GM12874 (cell line): ENCODE measurements around the gene SEC61G.

ENCODE experiments used
- CTCF ChIP-seq: IDR thresholded peaks from 2 replicates; pipeline ENCODE4 v1.5.1; 2011; ENCODE audit warnings: low read depth, mild to moderate bottlenecking, control low read depth, low read length, moderate library complexity; ENCODE audit not compliant: insufficient read depth

Gene SEC61G

GRCh38 chr7:54757711-54758110 lies 1.3 kb downstream of the SEC61G start:
- TF ChIP-seq CTCF = no peak

- TF ChIP-seq CTCF = no peak
Observed at GRCh38 chr7:54749200-54749599, 9.8 kb downstream of the SEC61G start.

- no peak for TF ChIP-seq CTCF
Observed at GRCh38 chr7:54747234-54747633, 11.8 kb downstream of the SEC61G start.

- no peak for TF ChIP-seq CTCF
Observed at GRCh38 chr7:54743580-54743979, 15.4 kb downstream of the SEC61G start.

- no peak for TF ChIP-seq CTCF
Observed at GRCh38 chr7:54738737-54739136, 20.3 kb downstream of the SEC61G start.

- no peak for TF ChIP-seq CTCF
Observed at GRCh38 chr7:54729107-54729506, 29.9 kb downstream of the SEC61G start.

- TF ChIP-seq CTCF = no peak
Observed at GRCh38 chr7:54728411-54728810, 30.6 kb downstream of the SEC61G start.

- no peak for TF ChIP-seq CTCF
Observed at GRCh38 chr7:54725255-54725654, 33.8 kb downstream of the SEC61G start.
